H9 (cell line): ENCODE results near the gene LSM8. TPM values are rescaled to one million over a fixed set of nuclear protein-coding genes. Genes with fewer than 3 reads are reported as not detected.

Experiments
- DNase-seq: peaks from one replicate; pipeline ENCODE4 v3.0.0-alpha.2; 2017
- H2AFZ ChIP-seq: one replicate; pipeline ENCODE4 v1.6.1; 2013; ENCODE audit warnings: mild to moderate bottlenecking, low read length, control low read depth, moderate library complexity
- H2AK5ac ChIP-seq: 2 replicates; pipeline ENCODE4 v1.6.1; 2013; ENCODE audit warnings: low read length, control low read depth, mixed read lengths; ENCODE audit not compliant: insufficient read length
- H2BK120ac ChIP-seq: one replicate; pipeline ENCODE4 v1.6.1; 2013; ENCODE audit warnings: low read depth, mild to moderate bottlenecking, low read length, control low read depth, inconsistent platforms; ENCODE audit not compliant: poor library complexity, severe bottlenecking
- H2BK12ac ChIP-seq: 2 replicates; pipeline ENCODE4 v1.6.1; 2013; ENCODE audit warnings: low read length, control low read depth, mixed read lengths, low read depth; ENCODE audit not compliant: insufficient read length
- H2BK15ac ChIP-seq: 2 replicates; pipeline ENCODE4 v1.6.1; 2013; ENCODE audit warnings: low read depth, low read length, control low read depth
- H2BK20ac ChIP-seq: one replicate; pipeline ENCODE4 v1.6.1; 2013; ENCODE audit warnings: low read depth, mild to moderate bottlenecking, low read length, control low read depth, inconsistent platforms; ENCODE audit not compliant: poor library complexity, severe bottlenecking
- H2BK5ac ChIP-seq: 2 replicates; pipeline ENCODE4 v1.6.1; 2013; ENCODE audit warnings: low read length, control low read depth, mixed read lengths; ENCODE audit not compliant: insufficient read length
- H3K14ac ChIP-seq: 2 replicates; pipeline ENCODE4 v1.6.1; 2013; ENCODE audit warnings: low read length, control low read depth; ENCODE audit not compliant: insufficient read depth
- H3K18ac ChIP-seq: 2 replicates; pipeline ENCODE4 v1.6.1; 2013; ENCODE audit warnings: low read depth, mild to moderate bottlenecking, mixed read lengths, low read length, control low read depth; ENCODE audit not compliant: insufficient read length
- H3K23ac ChIP-seq: 2 replicates; pipeline ENCODE4 v1.6.1; 2013; ENCODE audit warnings: low read length, control low read depth, mixed read lengths, low read depth; ENCODE audit not compliant: insufficient read length
- H3K23me2 ChIP-seq: 2 replicates; pipeline ENCODE4 v1.6.1; 2013; ENCODE audit warnings: low read depth, mild to moderate bottlenecking, mixed read lengths, low read length, control low read depth; ENCODE audit not compliant: insufficient read length, poor library complexity, severe bottlenecking
- H3K27ac ChIP-seq: 2 replicates; pipeline ENCODE4 v1.5.1; 2013; ENCODE audit warnings: low read length, control low read depth, mixed read lengths, low read depth; ENCODE audit not compliant: insufficient read length
- H3K27me3 ChIP-seq: 2 replicates; pipeline ENCODE4 v1.6.1; 2013; ENCODE audit warnings: low read length, control low read depth, inconsistent platforms; ENCODE audit not compliant: insufficient read depth
- H3K4ac ChIP-seq: 2 replicates; pipeline ENCODE4 v1.6.1; 2013; ENCODE audit warnings: low read depth, mild to moderate bottlenecking, control low read depth, inconsistent platforms, low read length, moderate library complexity
- H3K4me1 ChIP-seq: 2 replicates; pipeline ENCODE4 v1.6.1; 2013; ENCODE audit warnings: low read length, control low read depth, inconsistent platforms; ENCODE audit not compliant: insufficient read depth
- H3K4me2 ChIP-seq: 2 replicates; pipeline ENCODE4 v1.6.1; 2013; ENCODE audit warnings: low read length, control low read depth, mixed read lengths; ENCODE audit not compliant: insufficient read length, insufficient read depth
- H3K56ac ChIP-seq: 2 replicates; pipeline ENCODE4 v1.6.1; 2013; ENCODE audit warnings: low read depth, mild to moderate bottlenecking, mixed read lengths, low read length, control low read depth; ENCODE audit not compliant: insufficient read length
- H3K79me1 ChIP-seq: 2 replicates; pipeline ENCODE4 v1.6.1; 2013; ENCODE audit warnings: low read depth, mild to moderate bottlenecking, moderate library complexity, low read length, control low read depth, inconsistent platforms; ENCODE audit not compliant: insufficient read depth, poor library complexity, severe bottlenecking
- H3K79me2 ChIP-seq: 2 replicates; pipeline ENCODE4 v1.6.1; 2013; ENCODE audit warnings: low read length, control low read depth, inconsistent platforms; ENCODE audit not compliant: insufficient read depth
- H3K9ac ChIP-seq: 2 replicates; pipeline ENCODE4 v1.6.1; 2013; ENCODE audit warnings: low read length, control low read depth, mixed read lengths; ENCODE audit not compliant: insufficient read length; ENCODE audit errors: extremely low read depth
- H3K9me3 ChIP-seq: one replicate; pipeline ENCODE4 v1.6.1; 2013; ENCODE audit warnings: low read depth, low read length, inconsistent platforms; ENCODE audit not compliant: control insufficient read depth
- H3T11ph ChIP-seq: one replicate; pipeline ENCODE4 v1.6.1; 2013; ENCODE audit warnings: mild to moderate bottlenecking, low read length, control low read depth, inconsistent platforms
- H4K20me1 ChIP-seq: one replicate; pipeline ENCODE4 v1.6.1; 2013; ENCODE audit not compliant: control insufficient read depth, insufficient read length, insufficient read depth
- H4K5ac ChIP-seq: 2 replicates; pipeline ENCODE4 v1.6.1; 2013; ENCODE audit warnings: low read depth, mild to moderate bottlenecking, mixed read lengths, low read length, control low read depth; ENCODE audit not compliant: insufficient read length
- H4K8ac ChIP-seq: replicated peaks from 2 replicates; pipeline ENCODE4 v1.6.1; 2013; ENCODE audit warnings: low read length, control low read depth, mixed read lengths, low read depth; ENCODE audit not compliant: insufficient read length
- H4K91ac ChIP-seq: 2 replicates; pipeline ENCODE4 v1.6.1; 2013; ENCODE audit warnings: low read depth, mild to moderate bottlenecking, moderate library complexity, mixed read lengths, low read length, control low read depth; ENCODE audit not compliant: insufficient read length
- H3K27ac Mint-ChIP-seq, 3 experiments: 2 replicates in 2 of 3; 3 replicates in 1 of 3; pipeline ENCODE4 v1.8.0; 2020 to 2021; ENCODE audit warnings: mixed read lengths in 3 of 3, mild to moderate bottlenecking in 1 of 3, moderate library complexity in 1 of 3
- H3K27me3 Mint-ChIP-seq: 2 replicates; pipeline ENCODE4 v1.8.0; 2021; ENCODE audit warnings: low read depth, mild to moderate bottlenecking, moderate library complexity, mixed read lengths
- H3K36me3 Mint-ChIP-seq, 3 experiments: 2 replicates in 2 of 3; 3 replicates in 1 of 3; pipeline ENCODE4 v1.8.0; 2020 to 2021; ENCODE audit warnings: low read depth in 3 of 3, mixed read lengths in 3 of 3; ENCODE audit not compliant: insufficient read depth in 1 of 3
- H3K4me1 Mint-ChIP-seq, 2 experiments: 2 replicates each; pipeline ENCODE4 v1.8.0; 2020; ENCODE audit warnings: mixed read lengths in 2 of 2
- H3K4me3 Mint-ChIP-seq, 2 experiments: 2 replicates in 1 of 2; 3 replicates in 1 of 2; pipeline ENCODE4 v1.8.0; 2020 to 2021; ENCODE audit warnings: mild to moderate bottlenecking in 2 of 2, mixed read lengths in 2 of 2, moderate library complexity in 1 of 2
- H3K9me3 Mint-ChIP-seq, 2 experiments: 2 replicates in 1 of 2; 3 replicates in 1 of 2; pipeline ENCODE4 v1.8.0; 2020; ENCODE audit warnings: mild to moderate bottlenecking in 2 of 2, mixed read lengths in 2 of 2, moderate library complexity in 1 of 2
- CTCF ChIP-seq: fragments of 200-600 bp; sonication (generic); conservative IDR thresholded peaks from 3 replicates; pipeline ENCODE4 v1.8.0; 2021; ENCODE audit warnings: antibody characterized with exemption, mild to moderate bottlenecking
- WGBS: extraction: QIAGEN DNeasy Blood & Tissue Kit; methylation state at CpG from one replicate; pipeline ENCODE4 v1.1.7; 2013; ENCODE audit warnings: missing lambda C conversion rate, low lambda C conversion rate, mixed read lengths; ENCODE audit not compliant: insufficient read length; ENCODE audit errors: extremely low coverage; 5-methylcytosine and 5-hydroxymethylcytosine counted together
- total RNA-seq: library from RNA; stranded (reverse); gene quantifications from 2 replicates; pipeline ENCODE4 v1.2.1, GENCODE V29; 2021

LSM8 gene
- total RNA-seq, 1 experiment from 2014 or later: 51.8 TPM

DNA sequence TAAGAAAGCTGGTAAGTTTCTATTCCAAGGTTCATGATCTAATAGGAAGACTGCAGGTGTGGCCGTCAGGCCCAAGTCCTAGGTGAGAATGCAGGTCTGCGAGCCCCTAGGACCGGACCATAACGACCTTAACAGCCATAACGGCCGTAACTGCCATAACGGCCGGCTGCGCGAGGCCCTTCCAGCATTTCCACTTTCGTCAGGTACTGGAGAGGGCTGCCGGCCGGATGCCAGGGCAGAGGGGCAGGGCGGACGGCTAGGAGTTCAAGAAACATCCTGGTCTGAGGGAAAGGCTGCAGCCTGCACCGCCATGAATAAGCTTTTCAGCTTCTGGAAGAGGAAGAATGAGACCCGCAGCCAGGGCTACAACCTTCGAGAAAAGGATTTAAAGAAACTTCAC is 40.6 kb downstream of the LSM8 start, which contains the start of gene ANKRD7:
Gene ANKRD7, plus strand, starts transcription at position 184 of the 400 bp plus-strand sequence. Its CDS starts 127 bp downstream, at position 311.
- Histone ChIP-seq H3K27me3 (no peaks in the 10 kb centered on the region), H3K27ac (no peak within 1 kb of the TSS), H4K8ac (no peak within 1 kb of the TSS), H3K14ac (no peak within 1 kb of the TSS; the same call in 1 of the 2 replicates), H3K79me1 (no peaks in the 10 kb centered on the region), H3K9ac (no peak within 1 kb of the TSS), H3K4me1 (no peaks in the 10 kb centered on the region), H2BK20ac (no peak within 1 kb of the TSS), H2BK5ac (no peak within 1 kb of the TSS), H3T11ph (no peak within 1 kb of the TSS), H4K20me1 (no peaks in the 10 kb centered on the region), H3K9me3 (no peaks in the 10 kb centered on the region), H2AK5ac (no peak within 1 kb of the TSS), H3K18ac (no peak within 1 kb of the TSS), H3K4ac (no peak within 1 kb of the TSS), H2BK12ac (no peak within 1 kb of the TSS), H2BK120ac (no peak within 1 kb of the TSS), H3K23me2 (no peaks in the 10 kb centered on the region), H4K5ac (no peak within 1 kb of the TSS), H3K23ac (no peak within 1 kb of the TSS), H3K4me2 (no peak within 1 kb of the TSS), H2AFZ (no peak within 1 kb of the TSS), H2BK15ac (no peak within 1 kb of the TSS), H3K56ac (no peak within 1 kb of the TSS), H3K79me2 (no peaks in the 10 kb centered on the region), H4K91ac (no peak within 1 kb of the TSS)
- WGBS: no CpG with 5 or more reads among the region's 18 CpGs
- no peak for DNase-seq
- H3K36me3 Mint-ChIP-seq: no peaks in the 10 kb centered on the region
- H3K27me3 Mint-ChIP-seq: no peaks in the 10 kb centered on the region
- H3K9me3 Mint-ChIP-seq: no peaks in the 10 kb centered on the region
- no peak within 1 kb of the TSS for H3K4me3 Mint-ChIP-seq
- H3K27ac Mint-ChIP-seq: no peak within 1 kb of the TSS
- H3K4me1 Mint-ChIP-seq: no peaks in the 10 kb centered on the region
- TF ChIP-seq CTCF: no peak
